Retina (tissue), 1 donor: ENCODE data around the gene TSPO.
"Not testable (repeated sequence)": the region's sequence is repeated elsewhere in the genome, so short reads cannot be mapped to it uniquely, and the experiment has no call there.

Experiments
- DNase-seq: peaks from one replicate; pipeline ENCODE4 v3.0.0-alpha.2; 2016

The TSPO gene

DNA sequence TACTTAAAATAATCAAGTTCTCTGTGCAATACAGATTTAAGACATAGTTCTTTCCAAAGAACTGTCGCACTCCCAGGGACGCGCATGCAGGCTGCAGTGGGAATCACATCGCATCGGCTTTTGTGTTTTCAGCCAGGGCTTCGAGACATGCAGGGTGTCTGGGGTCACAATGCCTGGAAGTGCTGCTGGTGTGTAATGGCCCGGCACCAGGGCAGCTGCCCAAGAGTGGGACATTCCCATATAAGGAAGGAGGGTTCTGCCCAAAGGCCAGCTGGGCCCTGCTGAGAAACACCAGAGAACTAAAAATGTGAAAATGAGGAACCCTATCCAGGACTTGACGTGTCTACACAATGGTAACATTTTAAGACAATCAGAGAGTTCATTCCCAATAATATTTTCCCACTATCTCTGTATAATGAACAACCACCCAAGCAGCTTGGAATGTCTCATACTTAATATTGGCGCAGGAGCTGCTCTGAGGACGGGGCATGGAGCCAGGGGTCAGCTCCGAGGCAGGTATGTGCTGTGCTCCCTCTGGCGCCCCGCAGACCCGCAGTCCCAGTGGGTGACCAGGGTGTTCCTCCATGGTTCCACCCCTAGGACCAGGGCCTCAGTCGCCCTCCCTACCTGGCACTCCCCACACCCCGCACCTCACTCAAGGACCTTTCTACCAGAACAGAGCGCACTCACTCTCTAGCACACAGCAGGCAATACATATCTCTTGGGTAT lies 19.4 kb upstream of the TSPO start:
- no peak for DNase-seq

GRCh38 chr22:43133401-43133800 lies 18.0 kb upstream of the TSPO start:
- DNase-seq = no peak

DNA sequence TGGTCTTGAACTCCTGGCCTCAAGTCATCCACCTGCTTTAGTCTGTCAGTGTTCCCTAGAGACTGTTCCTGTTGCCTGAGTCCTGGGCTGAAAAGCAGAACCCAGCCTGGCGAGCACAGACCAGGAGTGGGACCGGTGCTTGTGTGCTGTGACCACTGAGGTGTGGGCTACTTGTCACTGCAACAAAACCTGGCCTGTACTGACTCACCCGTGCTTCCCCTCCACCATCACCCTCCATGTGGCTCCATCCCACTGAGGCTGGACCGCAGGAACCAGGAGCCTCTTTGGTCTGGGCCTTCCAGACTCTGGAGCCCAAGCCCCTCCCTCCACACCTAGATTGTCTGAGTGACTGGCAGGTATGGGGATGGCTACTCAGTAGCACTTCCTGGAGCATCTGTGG lies 16.8 kb upstream of the TSPO start:
- no peak for DNase-seq

DNA sequence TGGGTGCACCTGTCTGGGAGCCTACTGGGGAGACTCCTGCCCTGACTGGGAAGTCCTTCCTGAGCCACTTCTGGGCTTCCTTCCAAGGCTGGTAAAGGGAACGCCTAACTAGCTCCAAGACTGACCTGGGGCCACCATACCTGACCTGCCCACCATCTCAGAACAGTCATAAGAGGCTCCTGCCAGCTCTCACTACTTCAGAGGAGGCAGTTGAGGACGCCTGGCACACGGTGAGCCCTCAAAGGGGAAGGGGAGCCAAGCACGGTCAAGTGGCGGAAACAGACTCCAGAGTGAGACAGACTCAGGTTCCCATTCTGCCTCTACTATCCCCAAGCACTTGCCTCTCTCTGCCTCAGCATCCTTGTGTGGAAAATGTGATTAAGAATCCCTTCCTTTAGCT lies 15.8 kb upstream of the TSPO start:
- no peak for DNase-seq

- DNase-seq = peak; percentile 39
Measured at GRCh38 chr22:43136255-43136654, 15.1 kb upstream of the TSPO start.

- no peak for DNase-seq
Measured at GRCh38 chr22:43136801-43137200, 14.6 kb upstream of the TSPO start.

DNA sequence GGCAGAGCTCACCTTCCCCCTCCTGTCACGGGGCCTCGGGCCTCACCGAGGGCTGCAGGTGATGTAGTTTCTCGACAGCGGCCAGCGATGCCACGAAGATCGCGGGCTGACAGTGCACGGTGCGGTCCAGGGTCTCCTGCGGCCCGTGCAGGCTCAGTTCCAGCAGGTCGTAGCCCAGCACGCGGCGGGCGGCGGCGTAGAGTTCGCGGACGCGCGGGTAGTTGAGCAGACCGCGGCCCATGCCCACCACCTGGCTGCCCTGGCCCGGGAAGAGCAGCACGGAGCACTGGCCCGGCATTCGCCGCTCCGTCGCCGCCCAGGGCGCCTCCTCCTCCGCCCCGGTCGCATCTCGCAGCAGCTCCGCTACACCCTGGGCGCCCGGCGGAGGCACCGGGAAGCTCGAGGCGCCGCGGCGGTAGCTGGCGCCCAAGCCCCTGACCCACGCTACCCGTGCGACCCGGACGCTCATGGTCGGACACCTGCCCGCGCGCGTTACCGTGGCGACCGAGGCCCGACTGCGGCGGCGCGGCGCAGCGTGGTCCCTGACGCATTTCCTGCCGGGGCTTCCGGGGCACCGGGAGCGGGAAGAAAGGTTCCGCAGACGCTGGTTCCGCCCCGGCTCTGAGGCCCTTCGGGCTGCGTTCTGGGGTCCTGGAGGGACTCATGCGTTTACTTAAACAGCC lies 8.3 kb upstream of the TSPO start, which contains the start of gene MCAT:
TSS of gene MCAT (minus strand) at position 519 of the 683 bp plus-strand sequence. CDS start at position 469, 50 bp downstream.
- peak; percentile 94 for DNase-seq

DNA sequence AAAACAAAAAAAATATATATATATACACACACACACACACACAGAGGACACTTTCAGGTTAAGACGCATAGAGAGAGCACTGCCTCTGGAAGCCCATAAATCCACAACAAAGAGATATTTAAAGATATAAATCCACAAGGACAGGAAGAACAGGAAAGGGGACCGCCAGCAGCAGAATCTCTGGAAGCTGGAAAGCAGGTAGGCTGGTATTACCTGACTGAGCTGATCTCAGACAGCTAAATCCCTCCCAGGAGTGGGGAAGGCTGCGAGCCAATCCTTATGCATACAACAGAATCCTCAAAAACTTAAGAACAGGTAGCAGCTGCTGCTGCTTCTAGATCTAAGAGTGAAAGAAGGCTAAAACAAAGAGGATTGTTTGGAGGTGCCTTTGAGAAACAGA lies 6.4 kb upstream of the TSPO start:
- no peak for DNase-seq

DNA sequence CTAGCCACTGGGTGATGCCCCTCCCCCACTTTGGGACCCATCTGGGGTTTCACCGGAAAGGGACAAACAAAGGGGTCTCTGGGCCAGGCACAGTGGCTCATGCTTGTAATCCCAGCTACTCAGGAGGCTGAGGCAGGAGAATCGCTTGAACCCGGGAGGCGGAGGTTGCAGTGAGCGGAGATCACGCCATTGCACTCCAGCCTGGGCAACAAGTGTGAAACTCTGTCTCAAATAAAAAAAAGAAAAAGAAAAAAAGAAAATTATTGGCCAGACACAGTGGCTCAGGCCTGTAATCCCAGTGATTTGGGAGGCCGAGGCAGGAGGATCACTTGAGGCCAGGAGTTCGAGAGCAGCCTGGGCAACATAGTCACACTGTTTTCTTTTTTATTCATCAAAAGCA lies 6.0 kb upstream of the TSPO start:
- DNase-seq = not testable (repeated sequence)

- DNase-seq = not testable (repeated sequence)
Measured at GRCh38 chr22:43146332-43146731, 5.0 kb upstream of the TSPO start.

DNA sequence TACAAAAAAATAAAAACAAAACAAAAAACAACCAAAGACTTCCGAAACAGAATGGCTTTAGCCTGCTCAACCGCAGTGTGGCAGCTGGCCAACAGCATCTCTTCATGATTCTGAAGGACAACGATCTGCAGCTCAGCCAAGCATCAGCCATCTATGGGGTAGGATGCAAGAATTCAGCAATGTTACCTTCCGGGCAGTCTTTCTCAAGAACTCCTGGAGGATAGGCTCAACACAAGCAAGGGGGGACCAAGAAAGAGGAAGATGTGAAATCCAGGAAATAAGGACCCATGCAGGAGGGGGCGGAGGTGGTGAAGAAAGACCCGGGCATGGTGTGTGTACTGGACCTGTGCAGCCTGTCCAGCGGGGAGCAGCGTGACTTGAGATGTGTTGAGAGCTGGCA lies 3.5 kb upstream of the TSPO start:
- DNase-seq = no peak

GRCh38 chr22:43148581-43148980 lies 2.8 kb upstream of the TSPO start:
- DNase-seq = no peak

DNA sequence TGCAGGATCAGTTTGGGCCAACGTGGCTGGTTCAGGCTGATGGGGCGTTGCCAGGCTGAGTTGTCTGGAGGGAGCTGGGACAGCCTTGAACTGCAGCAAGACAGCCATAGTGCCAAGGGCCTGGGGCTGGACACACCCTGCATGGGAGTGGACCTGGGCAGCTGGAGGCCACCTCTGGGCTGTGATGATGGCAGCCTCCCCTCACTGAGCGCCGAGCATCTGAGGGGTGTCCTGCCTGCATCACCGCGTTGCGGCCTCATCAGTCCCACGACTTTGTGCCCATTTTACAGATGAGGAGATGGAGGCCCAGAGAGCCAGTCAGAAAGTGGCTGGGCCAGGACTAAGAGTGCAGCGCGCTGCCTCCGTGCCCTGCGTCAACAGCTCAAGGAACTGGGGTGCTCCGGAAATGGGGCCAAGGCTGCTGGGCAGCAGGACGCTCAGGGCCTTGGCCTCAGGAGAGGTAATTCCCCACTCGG lies 590 bp upstream of the TSPO start:
- DNase-seq = no peak

DNA sequence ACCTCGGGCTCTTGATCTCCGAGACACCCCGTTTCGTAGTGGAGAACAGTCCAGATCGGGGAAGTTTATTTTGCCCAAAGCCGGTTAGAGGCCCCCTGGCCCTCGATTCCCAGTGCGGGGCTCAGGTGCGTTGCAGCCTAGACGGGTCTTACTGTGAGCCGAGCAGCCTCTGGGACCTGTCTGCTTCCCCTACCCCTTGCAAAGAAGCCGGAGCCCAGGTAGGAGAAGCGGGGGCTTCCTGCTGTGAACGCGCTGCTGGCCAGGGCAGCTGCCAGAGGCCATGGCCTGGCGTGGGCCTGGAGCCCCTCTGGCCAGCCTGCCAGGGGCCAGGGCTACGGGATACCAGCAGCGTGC lies 621 bp downstream of the TSPO start:
- DNase-seq = no peak

DNA sequence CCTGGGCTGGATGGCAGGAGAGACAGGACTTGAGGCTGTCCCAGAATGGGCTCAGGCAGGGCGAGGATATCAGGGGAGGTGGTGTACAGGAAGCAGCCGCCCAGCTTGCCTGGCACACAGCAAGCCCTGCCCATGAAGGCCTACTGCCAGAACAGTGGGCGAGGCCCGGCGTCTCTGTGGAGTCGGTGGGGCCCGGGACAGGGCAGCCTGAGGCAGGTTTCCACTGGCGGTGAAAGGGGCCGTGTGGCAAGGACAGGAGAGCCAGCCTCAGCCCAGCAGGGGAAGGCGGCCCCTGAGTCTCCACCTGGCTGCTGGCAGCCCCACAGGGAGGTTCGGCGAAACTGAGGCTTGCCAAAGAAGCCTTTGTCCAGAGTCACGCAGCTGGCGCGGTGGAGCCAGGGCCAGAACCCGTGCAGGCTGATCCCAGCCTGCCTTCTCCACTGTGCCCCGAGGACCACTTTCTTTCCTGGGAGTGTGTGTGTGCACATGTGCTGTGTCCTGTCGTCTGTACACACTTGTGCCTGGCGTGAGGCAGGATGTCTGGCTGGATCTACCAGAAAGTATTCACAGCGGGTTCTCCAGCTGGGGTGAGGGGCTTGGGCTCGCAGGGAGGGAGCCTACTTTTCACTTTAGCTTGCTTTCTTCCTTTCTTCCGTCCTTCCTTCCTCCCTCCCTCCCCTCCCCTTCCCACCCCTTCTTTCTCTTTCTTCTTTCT lies 1.2 kb downstream of the TSPO start:
- DNase-seq = no peak

DNA sequence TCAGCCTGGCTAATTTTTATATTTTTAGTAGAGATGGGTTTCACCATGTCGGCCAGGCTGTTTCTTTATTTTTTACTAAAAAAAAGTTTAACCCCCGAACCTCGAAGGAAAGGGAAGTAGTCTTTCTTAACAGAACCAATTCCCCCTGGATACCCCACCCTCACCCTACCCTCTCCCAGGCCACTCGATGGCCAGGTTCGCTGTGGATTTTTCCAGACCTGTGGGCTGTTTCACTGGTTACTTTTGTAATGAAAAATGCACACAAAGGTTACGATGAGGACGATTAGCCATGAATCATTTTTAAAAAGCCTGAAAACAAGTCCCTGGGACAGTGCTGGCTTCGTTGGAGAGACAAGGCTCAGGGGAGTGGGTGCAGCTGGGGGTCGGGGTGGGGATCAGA lies 2.5 kb downstream of the TSPO start:
- no peak for DNase-seq

DNA sequence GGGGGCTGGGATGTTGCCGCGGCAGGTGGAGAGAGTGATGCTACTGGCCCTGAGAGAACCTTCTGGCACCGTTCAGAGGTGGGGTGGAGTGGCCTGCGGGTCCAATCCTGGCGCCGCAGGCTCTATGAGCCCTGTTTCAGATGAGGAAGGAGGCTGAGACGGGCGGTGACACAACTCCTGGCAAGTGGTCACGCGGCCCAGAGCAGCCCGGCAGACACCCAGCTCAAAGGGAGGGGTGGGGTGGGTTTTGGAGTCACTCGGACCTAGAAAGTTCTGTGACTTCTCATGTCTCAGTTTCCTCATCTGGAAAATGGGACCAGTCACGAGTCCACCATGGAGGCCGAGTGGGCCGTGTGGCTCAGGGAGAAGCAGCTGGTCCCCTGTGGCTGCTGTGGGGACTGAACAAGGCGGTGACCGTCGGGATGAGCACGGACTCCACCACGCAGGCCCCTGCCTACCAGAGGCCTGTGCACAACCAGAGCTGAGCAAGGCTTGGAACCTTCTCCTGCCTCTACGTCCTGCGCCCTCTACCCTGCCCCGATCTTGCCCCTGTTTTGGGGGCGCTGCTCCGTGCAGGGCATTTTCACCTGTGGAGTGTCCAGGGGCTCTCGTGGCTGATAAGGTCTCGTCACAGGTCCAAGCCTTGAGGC lies 3.7 kb downstream of the TSPO start:
- DNase-seq = no peak

- DNase-seq = no peak
Measured at GRCh38 chr22:43155789-43156188, 4.4 kb downstream of the TSPO start.

- DNase-seq = no peak
Measured at GRCh38 chr22:43156413-43156812, 5.1 kb downstream of the TSPO start.

DNA sequence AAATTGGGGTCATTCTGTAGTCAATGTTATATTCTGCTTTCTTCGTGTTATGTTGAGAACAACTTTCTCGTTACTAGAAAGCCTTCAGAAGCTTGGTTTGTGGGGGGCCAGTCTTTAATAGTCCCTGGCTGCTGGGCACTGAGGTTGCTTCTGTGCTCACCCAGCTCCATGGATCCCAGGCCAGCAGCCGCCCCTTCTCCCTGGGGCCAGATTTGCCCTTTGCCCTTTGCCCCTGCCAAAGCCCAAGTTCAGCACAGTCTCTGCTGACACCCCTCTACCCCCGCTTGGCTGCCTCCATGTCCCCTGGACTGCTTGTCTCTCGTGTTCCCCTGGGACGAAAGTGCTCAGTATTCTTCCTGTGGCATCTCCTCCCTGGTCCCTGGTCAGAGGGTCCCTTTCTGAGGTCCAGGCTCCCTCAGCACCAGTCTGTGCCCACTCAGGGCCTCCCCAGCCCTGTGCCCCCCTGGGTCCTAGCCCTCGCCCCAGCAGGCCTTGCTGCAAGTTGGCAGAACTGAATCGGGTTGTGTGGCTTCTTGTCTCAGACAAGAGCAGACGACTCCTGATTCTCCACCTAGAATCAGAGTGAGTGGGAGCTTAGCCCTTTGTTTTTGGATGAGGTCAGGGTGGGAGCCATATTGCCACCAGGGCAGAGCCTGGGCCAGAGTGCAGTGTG lies 6.7 kb downstream of the TSPO start:
- no peak for DNase-seq

- no peak for DNase-seq
Measured at GRCh38 chr22:43158778-43159483, 7.6 kb downstream of the TSPO start.
